Type B pancreatic cell (in vitro differentiated cells): ENCODE results near the gene DUT. TPM values are rescaled to one million over a fixed set of nuclear protein-coding genes. Genes with fewer than 3 reads are reported as not detected.

Source experiments
- DNase-seq: peaks from one replicate; pipeline ENCODE4 v3.0.0; 2021; ENCODE audit warnings: mixed read lengths; ENCODE audit not compliant: unreplicated experiment; ENCODE audit errors: extremely low spot score
- H3K27ac Mint-ChIP-seq: 2 replicates; pipeline ENCODE4 v1.8.0; 2021; ENCODE audit warnings: mild to moderate bottlenecking, mixed read lengths
- H3K27me3 Mint-ChIP-seq: 2 replicates; pipeline ENCODE4 v1.8.0; 2021; ENCODE audit warnings: mixed read lengths
- H3K36me3 Mint-ChIP-seq: 2 replicates; pipeline ENCODE4 v1.8.0; 2021; ENCODE audit warnings: mixed read lengths
- H3K4me1 Mint-ChIP-seq: one replicate; pipeline ENCODE4 v1.8.0; 2021; ENCODE audit warnings: mixed read lengths; ENCODE audit not compliant: unreplicated experiment
- H3K4me3 Mint-ChIP-seq: 2 replicates; pipeline ENCODE4 v1.8.0; 2021; ENCODE audit warnings: mild to moderate bottlenecking, mixed read lengths
- H3K9me3 Mint-ChIP-seq: 2 replicates; pipeline ENCODE4 v1.8.0; 2021; ENCODE audit warnings: mixed read lengths
- CTCF ChIP-seq: fragments of 200-600 bp; sonication (generic); conservative IDR thresholded peaks from 2 replicates; pipeline ENCODE4 v1.5.0; 2021; ENCODE audit warnings: antibody characterized with exemption, mild to moderate bottlenecking
- total RNA-seq: library from RNA; stranded (reverse); gene quantifications from 2 replicates; pipeline ENCODE4 v1.2.1, GENCODE V29; 2021; ENCODE audit warnings: low replicate concordance

DUT gene
- total RNA-seq, 1 donor from 2014 or later = 96.5 TPM

GRCh38 chr15:48306639-48307038, 24.6 kb upstream of the DUT start:
- H3K27me3 Mint-ChIP-seq = no peaks in the 10 kb centered on the region
- no peaks in the 10 kb centered on the region for H3K9me3 Mint-ChIP-seq
- no peak for DNase-seq
- H3K4me3 Mint-ChIP-seq = no peak overlapping the region
- no peaks in the 10 kb centered on the region for H3K36me3 Mint-ChIP-seq
- no peak for TF ChIP-seq CTCF
- no peaks in the 10 kb centered on the region for H3K4me1 Mint-ChIP-seq
- H3K27ac Mint-ChIP-seq = no peak overlapping the region

GRCh38 chr15:48307586-48307985, 23.6 kb upstream of the DUT start:
- no peaks in the 10 kb centered on the region for H3K36me3 Mint-ChIP-seq
- TF ChIP-seq CTCF = no peak
- DNase-seq = no peak
- no peaks in the 10 kb centered on the region for H3K9me3 Mint-ChIP-seq
- H3K27me3 Mint-ChIP-seq = no peaks in the 10 kb centered on the region
- no peak overlapping the region for H3K27ac Mint-ChIP-seq
- no peak overlapping the region for H3K4me3 Mint-ChIP-seq
- no peaks in the 10 kb centered on the region for H3K4me1 Mint-ChIP-seq

- no peaks in the 10 kb centered on the region for H3K27me3 Mint-ChIP-seq
- no peaks in the 10 kb centered on the region for H3K36me3 Mint-ChIP-seq
- no peaks in the 10 kb centered on the region for H3K9me3 Mint-ChIP-seq
- no peak for TF ChIP-seq CTCF
- no peak overlapping the region for H3K27ac Mint-ChIP-seq
- H3K4me3 Mint-ChIP-seq = no peak overlapping the region
- no peak for DNase-seq
- H3K4me1 Mint-ChIP-seq = no peaks in the 10 kb centered on the region
Observed at GRCh38 chr15:48309740-48310139, 21.5 kb upstream of the DUT start.

GRCh38 chr15:48313216-48313615, 18.0 kb upstream of the DUT start:
- TF ChIP-seq CTCF = no peak
- Mint-ChIP-seq H3K4me1 (no peaks in the 10 kb centered on the region), H3K27ac (no peak overlapping the region)

GRCh38 chr15:48315041-48315440, 16.2 kb upstream of the DUT start:
- no peaks in the 10 kb centered on the region for H3K4me1 Mint-ChIP-seq
- no peaks in the 10 kb centered on the region for H3K36me3 Mint-ChIP-seq
- no peak for DNase-seq
- H3K27ac Mint-ChIP-seq = no peak overlapping the region
- no peaks in the 10 kb centered on the region for H3K9me3 Mint-ChIP-seq
- TF ChIP-seq CTCF = no peak
- no peaks in the 10 kb centered on the region for H3K27me3 Mint-ChIP-seq
- no peak overlapping the region for H3K4me3 Mint-ChIP-seq

More at GRCh38 chr15:48313216-48313615, 18.0 kb upstream of the DUT start:
- Mint-ChIP-seq H3K9me3 (no peaks in the 10 kb centered on the region), H3K27me3 (no peaks in the 10 kb centered on the region), H3K36me3 (no peaks in the 10 kb centered on the region), H3K4me3 (no peak overlapping the region)
- no peak for DNase-seq

DNA sequence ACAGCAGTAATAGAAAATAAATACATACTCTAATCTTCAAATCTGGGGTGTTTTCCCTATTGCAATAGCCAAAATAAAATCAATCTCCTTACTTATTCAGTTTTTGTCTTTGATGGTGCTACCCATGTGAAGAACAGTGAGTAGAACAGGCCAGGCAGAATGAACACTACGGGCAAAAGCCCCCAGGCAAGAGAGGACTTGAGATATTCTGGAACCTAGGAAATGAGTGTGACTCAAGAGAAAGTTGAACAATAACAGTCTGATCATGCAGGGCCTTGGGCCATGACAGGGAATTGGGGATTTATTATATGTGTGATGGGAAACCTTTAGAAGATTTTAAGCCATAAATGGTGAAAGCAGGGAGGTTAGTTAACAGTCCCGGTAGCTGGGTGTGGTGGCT, 14.0 kb upstream of the DUT start:
- Mint-ChIP-seq H3K36me3 (no peaks in the 10 kb centered on the region), H3K27ac (no peak overlapping the region), H3K9me3 (no peaks in the 10 kb centered on the region), H3K4me1 (no peaks in the 10 kb centered on the region), H3K27me3 (peaks cover 2% of the 10 kb centered on the region), H3K4me3 (no peak overlapping the region)
- no peak for TF ChIP-seq CTCF
- DNase-seq = no peak
